ENCODE measurements around the gene RAP2C.

The RAP2C gene

DNA sequence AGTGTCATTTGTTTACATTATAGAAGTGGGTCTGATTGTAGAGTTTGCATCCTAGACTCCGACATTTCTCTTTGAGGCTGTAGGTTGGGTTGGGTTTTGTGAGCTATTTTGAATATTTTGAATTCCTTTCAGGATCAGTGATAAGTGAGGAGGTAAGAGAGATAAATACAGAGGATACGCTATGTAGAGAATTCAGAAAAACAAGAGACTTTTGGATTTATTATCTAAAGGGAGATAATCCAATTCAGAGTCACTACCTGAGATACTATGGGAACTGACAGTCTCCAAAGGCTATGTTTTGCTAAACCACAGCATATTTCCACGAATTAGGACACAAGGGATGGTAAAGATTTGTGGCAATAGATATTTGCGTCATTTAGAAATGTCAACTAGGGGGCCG, 16.9 kb upstream of the RAP2C start:
- in situ Hi-C loops (cut with HindIII; ENCODE audit: low sequenced_read_pairs), result no loop called here
- DNase-seq (ENCODE audit: low read depth, low spot score), result no peak
- TF ChIP-seq, protein P1, sequence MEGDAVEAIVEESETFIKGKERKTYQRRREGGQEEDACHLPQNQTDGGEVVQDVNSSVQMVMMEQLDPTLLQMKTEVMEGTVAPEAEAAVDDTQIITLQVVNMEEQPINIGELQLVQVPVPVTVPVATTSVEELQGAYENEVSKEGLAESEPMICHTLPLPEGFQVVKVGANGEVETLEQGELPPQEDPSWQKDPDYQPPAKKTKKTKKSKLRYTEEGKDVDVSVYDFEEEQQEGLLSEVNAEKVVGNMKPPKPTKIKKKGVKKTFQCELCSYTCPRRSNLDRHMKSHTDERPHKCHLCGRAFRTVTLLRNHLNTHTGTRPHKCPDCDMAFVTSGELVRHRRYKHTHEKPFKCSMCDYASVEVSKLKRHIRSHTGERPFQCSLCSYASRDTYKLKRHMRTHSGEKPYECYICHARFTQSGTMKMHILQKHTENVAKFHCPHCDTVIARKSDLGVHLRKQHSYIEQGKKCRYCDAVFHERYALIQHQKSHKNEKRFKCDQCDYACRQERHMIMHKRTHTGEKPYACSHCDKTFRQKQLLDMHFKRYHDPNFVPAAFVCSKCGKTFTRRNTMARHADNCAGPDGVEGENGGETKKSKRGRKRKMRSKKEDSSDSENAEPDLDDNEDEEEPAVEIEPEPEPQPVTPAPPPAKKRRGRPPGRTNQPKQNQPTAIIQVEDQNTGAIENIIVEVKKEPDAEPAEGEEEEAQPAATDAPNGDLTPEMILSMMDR (IDR thresholded peaks at IDR 0.05; ENCODE audit: low read depth, low read length), result no peak
- no peak overlapping the region for H3K4me3 ChIP-seq (ENCODE audit: low read depth, low read length)

DNA sequence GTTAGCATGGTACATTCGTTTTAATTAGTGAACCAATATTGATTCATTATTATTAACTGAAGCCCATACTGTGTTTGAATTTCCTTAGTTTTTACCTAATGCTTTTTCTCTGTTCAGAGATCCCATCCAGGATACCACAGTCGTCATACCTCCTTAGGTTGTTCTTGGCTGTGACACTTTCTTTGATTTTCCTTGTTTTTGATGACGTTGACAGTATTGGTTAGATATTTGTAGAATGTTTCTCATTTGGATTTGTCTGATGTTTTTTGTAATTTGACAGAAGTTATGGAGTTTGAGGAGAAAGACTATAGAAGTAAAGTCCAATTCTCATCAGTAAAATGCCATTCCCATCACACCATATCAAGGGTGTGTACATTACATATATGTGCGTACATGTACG, 16.2 kb upstream of the RAP2C start:
- H3K4me3 ChIP-seq (ENCODE audit: low read depth, low read length), result no peak overlapping the region
- no peak for DNase-seq (ENCODE audit: low read depth, low spot score)
- in situ Hi-C loops (cut with HindIII; ENCODE audit: low sequenced_read_pairs), result no loop called here
- TF ChIP-seq, protein P1 (IDR thresholded peaks at IDR 0.05; ENCODE audit: low read depth, low read length), result no peak

DNA sequence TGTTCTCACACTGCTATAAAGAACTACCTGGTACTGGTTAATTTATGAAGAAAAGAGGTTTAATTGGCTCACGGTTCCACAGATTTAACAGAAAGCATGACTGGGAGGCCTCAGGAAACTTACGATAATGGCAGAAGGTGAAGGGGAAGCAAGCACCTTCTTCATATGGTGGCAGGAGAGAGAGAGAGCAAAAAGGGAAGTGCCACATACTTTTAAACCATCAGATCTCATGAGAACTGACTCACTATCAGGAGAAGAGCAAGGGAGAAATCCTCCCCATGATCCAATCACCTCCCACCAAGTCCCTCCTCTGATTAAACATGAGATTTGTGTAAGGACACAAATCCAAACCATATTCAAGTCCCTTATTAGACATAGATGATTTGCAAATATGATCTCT, 12.3 kb upstream of the RAP2C start:
- TF ChIP-seq, protein P1 (IDR thresholded peaks at IDR 0.05; ENCODE audit: low read depth, low read length), result no peak
- H3K4me3 ChIP-seq (ENCODE audit: low read depth, low read length), result no peak overlapping the region
- DNase-seq (ENCODE audit: low read depth, low spot score), result no peak
- in situ Hi-C loops (cut with HindIII; ENCODE audit: low sequenced_read_pairs), result no loop called here

DNA sequence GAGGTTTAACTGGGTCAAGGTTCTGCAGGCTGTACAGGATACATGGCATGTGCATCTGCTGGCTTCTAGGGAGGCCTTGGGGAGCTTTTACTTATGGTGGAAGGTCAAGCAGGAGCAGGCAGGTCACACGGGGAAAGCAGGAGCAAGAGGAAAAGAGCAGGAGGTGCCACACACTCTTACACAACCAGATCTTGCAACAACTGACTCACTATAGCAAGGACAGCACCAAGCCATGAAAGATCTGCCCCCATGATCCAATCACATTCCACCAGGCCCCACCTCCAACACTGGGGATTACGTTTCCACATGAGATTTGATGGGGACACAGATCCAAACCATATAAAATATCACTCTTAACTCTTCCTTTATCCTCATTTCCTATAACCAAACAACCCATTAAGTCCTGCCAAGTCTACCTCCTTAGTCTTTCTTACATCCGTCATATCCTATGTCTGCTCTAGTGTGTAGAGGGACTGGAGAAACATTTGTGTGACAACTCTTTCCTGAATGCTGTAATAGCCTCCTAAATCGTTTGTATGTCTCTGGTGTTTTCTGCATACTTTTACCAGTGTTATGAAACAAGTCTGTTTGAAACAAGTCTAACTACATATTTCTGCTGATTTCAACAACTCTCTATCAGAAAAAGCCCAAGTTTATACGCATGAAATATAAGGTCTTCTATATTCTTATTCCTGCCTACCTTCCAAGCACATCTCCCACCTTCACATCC, 8.3 kb upstream of the RAP2C start:
- in situ Hi-C loops (cut with HindIII; ENCODE audit: low sequenced_read_pairs), result no loop called here
- DNase-seq (ENCODE audit: low read depth, low spot score), result no peak
- H3K4me3 ChIP-seq (ENCODE audit: low read depth, low read length), result no peak overlapping the region
- TF ChIP-seq, protein P1 (IDR thresholded peaks at IDR 0.05; ENCODE audit: low read depth, low read length), result no peak

DNA sequence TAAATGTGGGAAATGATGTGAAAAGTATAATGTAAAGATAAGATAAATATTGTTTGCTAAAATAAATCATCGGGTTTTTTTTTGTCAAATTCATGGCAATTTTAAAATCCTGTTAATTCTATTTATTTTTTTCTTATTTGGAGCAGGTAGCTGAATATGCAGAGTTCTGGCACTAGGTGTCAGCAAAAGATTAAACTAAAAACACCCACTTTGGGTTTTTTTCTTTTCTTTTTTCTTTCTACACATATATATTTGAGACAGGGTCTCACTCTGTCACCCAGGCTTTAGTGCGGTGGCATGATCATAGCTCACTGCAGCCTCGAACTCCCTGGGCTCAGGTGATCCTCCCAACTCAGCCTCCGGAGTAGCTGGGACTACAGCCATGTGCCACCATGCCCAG, 6.9 kb upstream of the RAP2C start:
- TF ChIP-seq, protein P1 (IDR thresholded peaks at IDR 0.05; ENCODE audit: low read depth, low read length), result peak; percentile 41
- no peak for DNase-seq (ENCODE audit: low read depth, low spot score)
- H3K4me3 ChIP-seq (ENCODE audit: low read depth, low read length), result no peak overlapping the region
- in situ Hi-C loops (cut with HindIII; ENCODE audit: low sequenced_read_pairs), result no loop called here

DNA sequence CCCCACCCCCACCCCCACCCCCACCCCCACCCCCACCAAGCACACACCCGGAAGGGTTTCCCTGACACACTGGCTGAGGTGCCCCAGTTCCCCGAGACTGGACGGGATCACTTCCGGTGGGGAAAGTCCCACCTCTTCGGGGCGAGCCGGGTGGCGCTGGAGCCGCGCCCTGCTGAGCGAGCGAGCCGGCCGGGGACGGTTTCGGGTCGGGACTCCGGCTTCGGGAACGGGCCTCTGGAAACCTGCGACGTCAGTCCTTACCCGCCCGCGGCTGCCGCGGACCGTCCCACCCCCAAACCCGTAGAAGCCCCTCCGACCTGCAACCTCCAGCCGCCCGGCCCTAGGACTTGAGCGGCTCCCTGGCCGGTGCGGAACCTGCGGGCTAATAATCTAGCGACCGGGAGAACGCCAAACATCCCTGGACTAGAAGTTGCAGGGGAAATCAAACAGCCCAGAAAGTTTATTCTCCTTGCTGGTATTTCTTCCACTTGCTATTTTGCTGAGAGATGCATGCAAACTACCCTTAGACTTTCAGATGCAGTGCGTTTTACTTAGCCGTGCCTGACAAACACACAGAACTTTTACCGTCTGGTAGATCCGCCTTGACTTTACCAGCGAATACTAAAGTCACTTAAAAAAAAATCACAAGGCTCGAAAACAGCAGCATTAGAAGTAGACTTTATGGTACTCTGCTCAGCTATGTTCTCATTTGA, 991 bp downstream of the RAP2C start:
- TF ChIP-seq, protein P1 (IDR thresholded peaks at IDR 0.05; ENCODE audit: low read depth, low read length), result no peak
- peak; percentile 78 for DNase-seq (ENCODE audit: low read depth, low spot score)
- peak overlapping the region; percentile 61 for H3K4me3 ChIP-seq (ENCODE audit: low read depth, low read length)
- in situ Hi-C loops (cut with HindIII; ENCODE audit: low sequenced_read_pairs), result no loop called here
